Inferior parietal cortex (tissue), 1 donor: ENCODE measurements around the gene NDC80.

ENCODE experiments used
- DNase-seq: peaks from one replicate; pipeline ENCODE4 v3.0.0-alpha.2; 2016; ENCODE audit errors: extremely low spot score

The NDC80 gene

GRCh38 chr18:2557536-2557935 is 13.8 kb upstream of the NDC80 start:
- no peak for DNase-seq

- no peak for DNase-seq
These were observed 12.1 kb upstream of the NDC80 start for GRCh38 chr18:2559249-2559648.

GRCh38 chr18:2564373-2564772 is 7.0 kb upstream of the NDC80 start:
- DNase-seq, result no peak

GRCh38 chr18:2568129-2568528 is 3.2 kb upstream of the NDC80 start:
- no peak for DNase-seq

- DNase-seq, result no peak
These were observed 2.8 kb upstream of the NDC80 start for GRCh38 chr18:2568605-2569004.

GRCh38 chr18:2569338-2570207 is 1.8 kb upstream of the NDC80 start:
- DNase-seq, result no peak

GRCh38 chr18:2570772-2571199 is 571 bp upstream of the NDC80 start:
- DNase-seq, result no peak

- no peak for DNase-seq
These were observed 813 bp downstream of the NDC80 start for GRCh38 chr18:2572171-2572569.

GRCh38 chr18:2572892-2573291 is 1.5 kb downstream of the NDC80 start:
- DNase-seq, result no peak

- DNase-seq, result no peak
These were observed 2.1 kb downstream of the NDC80 start for GRCh38 chr18:2573408-2573807.

- DNase-seq, result no peak
These were observed 16.4 kb downstream of the NDC80 start for GRCh38 chr18:2587788-2588187.

- no peak for DNase-seq
These were observed 17.4 kb downstream of the NDC80 start for GRCh38 chr18:2588666-2589344.

GRCh38 chr18:2589345-2590068 is 18.1 kb downstream of the NDC80 start:
- DNase-seq, result no peak

GRCh38 chr18:2590303-2590702 is 18.9 kb downstream of the NDC80 start:
- DNase-seq, result no peak

GRCh38 chr18:2597639-2598038 is 26.3 kb downstream of the NDC80 start:
- no peak for DNase-seq

- DNase-seq, result no peak
These were observed 31.5 kb downstream of the NDC80 start for GRCh38 chr18:2602844-2603243.

GRCh38 chr18:2606335-2606734 is 35.0 kb downstream of the NDC80 start:
- DNase-seq, result no peak

GRCh38 chr18:2609604-2610003 is 38.2 kb downstream of the NDC80 start:
- no peak for DNase-seq

- DNase-seq, result no peak
These were observed 39.2 kb downstream of the NDC80 start for GRCh38 chr18:2610549-2610948.

GRCh38 chr18:2612996-2613395 is 41.6 kb downstream of the NDC80 start:
- DNase-seq, result no peak

- no peak for DNase-seq
These were observed 46.1 kb downstream of the NDC80 start for GRCh38 chr18:2617401-2617998.

- DNase-seq, result no peak
These were observed 46.7 kb downstream of the NDC80 start for GRCh38 chr18:2618009-2618408.
